Right lobe of liver (tissue), 4 donors: ENCODE data around the gene SHC3.

Experiments
- POLR2A ChIP-seq: fragments of 450-650 bp; IDR thresholded peaks from one replicate; pipeline ENCODE4 v1.6.1; 2017; ENCODE audit warnings: antibody characterized with exemption, mild to moderate bottlenecking
- TF ChIP-seq, protein P1 (sequence below), 4 donors: fragments of 200-600 bp in 3 of 4; fragments of 450-650 bp in 1 of 4; IDR thresholded peaks; one replicate each; pipeline versions ENCODE4 v1.5.1 to v1.8.0; 2016 to 2022; ENCODE audit warnings: antibody characterized with exemption in 4 of 4, mild to moderate bottlenecking in 2 of 4
- donor health status: DM: no; HTN: no; CAD: no.
- donor health status: DM: no; HTN: no; CAD: no.
- donor health status: DM: no; HTN: yes; CAD: no.

DNA sequence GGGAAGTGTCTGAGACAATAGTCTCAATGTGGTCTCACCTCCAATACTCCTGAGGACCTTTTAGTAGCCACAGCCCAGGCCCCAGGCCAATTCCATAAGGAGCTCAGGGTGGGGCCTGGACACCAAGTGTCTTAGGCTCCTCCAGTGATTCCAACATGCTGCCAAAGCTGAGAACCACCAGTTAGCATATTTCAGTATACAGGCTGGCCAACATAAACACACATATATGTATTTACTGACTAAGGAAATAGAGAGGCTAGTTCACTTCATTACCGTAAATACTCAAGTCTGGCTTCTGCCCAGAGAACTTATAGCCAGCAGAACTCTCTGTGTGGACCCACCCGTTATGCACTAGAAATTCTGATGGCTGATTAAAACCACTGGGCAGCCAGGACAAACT, 163.3 kb downstream of the SHC3 start:
- TF ChIP-seq, protein P1, sequence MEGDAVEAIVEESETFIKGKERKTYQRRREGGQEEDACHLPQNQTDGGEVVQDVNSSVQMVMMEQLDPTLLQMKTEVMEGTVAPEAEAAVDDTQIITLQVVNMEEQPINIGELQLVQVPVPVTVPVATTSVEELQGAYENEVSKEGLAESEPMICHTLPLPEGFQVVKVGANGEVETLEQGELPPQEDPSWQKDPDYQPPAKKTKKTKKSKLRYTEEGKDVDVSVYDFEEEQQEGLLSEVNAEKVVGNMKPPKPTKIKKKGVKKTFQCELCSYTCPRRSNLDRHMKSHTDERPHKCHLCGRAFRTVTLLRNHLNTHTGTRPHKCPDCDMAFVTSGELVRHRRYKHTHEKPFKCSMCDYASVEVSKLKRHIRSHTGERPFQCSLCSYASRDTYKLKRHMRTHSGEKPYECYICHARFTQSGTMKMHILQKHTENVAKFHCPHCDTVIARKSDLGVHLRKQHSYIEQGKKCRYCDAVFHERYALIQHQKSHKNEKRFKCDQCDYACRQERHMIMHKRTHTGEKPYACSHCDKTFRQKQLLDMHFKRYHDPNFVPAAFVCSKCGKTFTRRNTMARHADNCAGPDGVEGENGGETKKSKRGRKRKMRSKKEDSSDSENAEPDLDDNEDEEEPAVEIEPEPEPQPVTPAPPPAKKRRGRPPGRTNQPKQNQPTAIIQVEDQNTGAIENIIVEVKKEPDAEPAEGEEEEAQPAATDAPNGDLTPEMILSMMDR (IDR thresholded peaks at IDR 0.05), result no peak
- TF ChIP-seq POLR2A, result no peak
